ENCODE data around the gene ZBED1. TPM values are rescaled to one million over a fixed set of nuclear protein-coding genes. Genes with fewer than 3 reads are reported as not detected.

The ZBED1 gene
- total and polyA plus RNA-seq, 2 donors from 2014 or later: 20.6 to 40.7 TPM

GRCh38 chrX:2469196-2469685 is 31.5 kb downstream of the ZBED1 start:
- no peak for TF ChIP-seq CTCF (IDR thresholded peaks at IDR 0.05; ENCODE audit: borderline replicate concordance, extremely low read depth, insufficient read depth)
- Histone ChIP-seq H3K4me1 (ENCODE audit: control insufficient read depth in 2 of 3, insufficient read depth in 2 of 3, low read depth in 1 of 3, low read length in 3 of 3) (no peaks in the 10 kb centered on the region), H3K4me3 (ENCODE audit: low read length in 3 of 3) (no peak overlapping the region), H3K36me3 (ENCODE audit: control insufficient read depth in 2 of 3, insufficient read depth in 3 of 3, low read length in 3 of 3) (no peaks in the 10 kb centered on the region), H3K27me3 (ENCODE audit: control insufficient read depth, insufficient read depth, low read length) (no peaks in the 10 kb centered on the region), H3K27ac (ENCODE audit: low read depth in 2 of 2, low read length in 2 of 2) (no peak overlapping the region), H3K9ac (ENCODE audit: low read length in 3 of 3) (no peak overlapping the region), H3K9me3 (ENCODE audit: control insufficient read depth in 2 of 3, insufficient read depth in 1 of 3, low read length in 3 of 3) (no peaks in the 10 kb centered on the region)
- DNase-seq (no peak), FAIRE-seq (no peak)
- intact Hi-C loops (cut with DNase I): no loop called here

GRCh38 chrX:2468261-2469195 is 32.2 kb downstream of the ZBED1 start:
- no peak overlapping the region for H3K27ac ChIP-seq (ENCODE audit: low read depth in 2 of 2, low read length in 2 of 2)
- no peaks in the 10 kb centered on the region for H3K27me3 ChIP-seq (ENCODE audit: control insufficient read depth, insufficient read depth, low read length)
- no peaks in the 10 kb centered on the region for H3K9me3 ChIP-seq (ENCODE audit: control insufficient read depth in 2 of 3, insufficient read depth in 1 of 3, low read length in 3 of 3)
- H3K4me1 ChIP-seq (ENCODE audit: control insufficient read depth in 2 of 3, insufficient read depth in 2 of 3, low read depth in 1 of 3, low read length in 3 of 3): no peaks in the 10 kb centered on the region
- intact Hi-C loops (cut with DNase I): no loop called here
- no peak overlapping the region for H3K9ac ChIP-seq (ENCODE audit: low read length in 3 of 3)
- no peak overlapping the region for H3K4me3 ChIP-seq (ENCODE audit: low read length in 3 of 3)
- FAIRE-seq (no peak), DNase-seq (no peak)
- peaks cover 0 to 2% (median 0%) of the 10 kb centered on the region in 3 donors for H3K36me3 ChIP-seq (ENCODE audit: control insufficient read depth in 2 of 3, insufficient read depth in 3 of 3, low read length in 3 of 3)
- no peak for TF ChIP-seq CTCF (IDR thresholded peaks at IDR 0.05; ENCODE audit: borderline replicate concordance, extremely low read depth, insufficient read depth)

GRCh38 chrX:2466876-2467656 is 33.7 kb downstream of the ZBED1 start:
- DNase-seq: no peak
- H3K27ac ChIP-seq (ENCODE audit: low read depth in 2 of 2, low read length in 2 of 2): no peak overlapping the region
- no peak for FAIRE-seq

More at GRCh38 chrX:2466876-2467656, 33.7 kb downstream of the ZBED1 start:
- Histone ChIP-seq H3K9ac (ENCODE audit: low read length in 3 of 3) (no peak overlapping the region), H3K4me1 (ENCODE audit: control insufficient read depth in 2 of 3, insufficient read depth in 2 of 3, low read depth in 1 of 3, low read length in 3 of 3) (no peaks in the 10 kb centered on the region), H3K9me3 (ENCODE audit: control insufficient read depth in 2 of 3, insufficient read depth in 1 of 3, low read length in 3 of 3) (no peaks in the 10 kb centered on the region), H3K36me3 (ENCODE audit: control insufficient read depth in 2 of 3, insufficient read depth in 3 of 3, low read length in 3 of 3) (peaks cover 0 to 2% (median 0%) of the 10 kb centered on the region in 3 donors), H3K27me3 (ENCODE audit: control insufficient read depth, insufficient read depth, low read length) (no peaks in the 10 kb centered on the region), H3K4me3 (ENCODE audit: low read length in 3 of 3) (no peak overlapping the region)
- TF ChIP-seq CTCF (IDR thresholded peaks at IDR 0.05; ENCODE audit: borderline replicate concordance, extremely low read depth, insufficient read depth): no peak
- intact Hi-C loops (cut with DNase I): no loop called here
